GM18909 (cell line): ENCODE measurements around the gene APMAP.

Experiments
- ATAC-seq: cut with Tn5 transposase; IDR thresholded peaks from one replicate; pipeline ENCODE4 v1.9.1; 2021; ENCODE audit warnings: mild to moderate bottlenecking; ENCODE audit not compliant: unreplicated experiment, poor library complexity

Gene APMAP

GRCh38 chr20:25025091-25025861 lies 32.7 kb upstream of the APMAP start:
- no peak for ATAC-seq

GRCh38 chr20:25024171-25024570 lies 31.6 kb upstream of the APMAP start:
- ATAC-seq: no peak

- no peak for ATAC-seq
Observed at GRCh38 chr20:25023356-25023755, 30.8 kb upstream of the APMAP start.

- ATAC-seq: no peak
Observed at GRCh38 chr20:25022680-25023079, 30.1 kb upstream of the APMAP start.

- no peak for ATAC-seq
Observed at GRCh38 chr20:25021336-25021735, 28.8 kb upstream of the APMAP start.

- no peak for ATAC-seq
Observed at GRCh38 chr20:25020901-25021301, 28.4 kb upstream of the APMAP start.

- ATAC-seq: no peak
Observed at GRCh38 chr20:25020345-25020744, 27.8 kb upstream of the APMAP start.

- ATAC-seq: no peak
Observed at GRCh38 chr20:25019381-25020155, 27.0 kb upstream of the APMAP start.

GRCh38 chr20:25018841-25019240 lies 26.3 kb upstream of the APMAP start:
- ATAC-seq: no peak

- no peak for ATAC-seq
Observed at GRCh38 chr20:25018425-25018824, 25.9 kb upstream of the APMAP start.

GRCh38 chr20:25017257-25017803 lies 24.8 kb upstream of the APMAP start:
- no peak for ATAC-seq

- ATAC-seq: no peak
Observed at GRCh38 chr20:25016471-25016870, 23.9 kb upstream of the APMAP start.

- no peak for ATAC-seq
Observed at GRCh38 chr20:25015986-25016385, 23.4 kb upstream of the APMAP start.

- ATAC-seq: no peak
Observed at GRCh38 chr20:25014816-25015215, 22.3 kb upstream of the APMAP start.

- no peak for ATAC-seq
Observed at GRCh38 chr20:25013478-25014380, 21.2 kb upstream of the APMAP start.

GRCh38 chr20:25012616-25013189 lies 20.2 kb upstream of the APMAP start:
- no peak for ATAC-seq

- ATAC-seq: no peak
Observed at GRCh38 chr20:25011831-25012241, 19.3 kb upstream of the APMAP start.

- ATAC-seq: no peak
Observed at GRCh38 chr20:25011261-25011660, 18.7 kb upstream of the APMAP start.

- no peak for ATAC-seq
Observed at GRCh38 chr20:25009218-25010145, 16.9 kb upstream of the APMAP start.
